RWPE2 (cell line): ENCODE measurements around the gene NTN5.

ENCODE experiments used
- ATAC-seq: fragments of 200-7000 bp; cut with Tn5 transposase; 3 replicates; pipeline ENCODE4 v1.9.1; 2021; ENCODE audit warnings: low read depth
- DNase-seq: peaks from one replicate; pipeline ENCODE4 v3.0.0-alpha.2; 2020; ENCODE audit warnings: low spot score
- H3K27ac ChIP-seq: fragments of 450-650 bp; 2 replicates; pipeline ENCODE4 v1.5.1; 2017; ENCODE audit warnings: mild to moderate bottlenecking; ENCODE audit not compliant: poor library complexity, severe bottlenecking
- H3K27me3 ChIP-seq: fragments of 250-450 bp; sonication (Bioruptor Pico); 2 replicates; pipeline ENCODE4 v1.5.1; 2021; ENCODE audit warnings: mild to moderate bottlenecking, moderate library complexity; ENCODE audit not compliant: insufficient read depth, poor library complexity, severe bottlenecking
- H3K36me3 ChIP-seq: fragments of 250-450 bp; sonication (Bioruptor Pico); 2 replicates; pipeline ENCODE4 v1.5.1; 2020; ENCODE audit warnings: low read depth, mild to moderate bottlenecking, moderate library complexity
- H3K4me1 ChIP-seq: fragments of 250-450 bp; sonication (Bioruptor Pico); 2 replicates; pipeline ENCODE4 v1.5.1; 2021; ENCODE audit warnings: mild to moderate bottlenecking, moderate library complexity; ENCODE audit not compliant: insufficient read depth, poor library complexity, severe bottlenecking
- H3K4me3 ChIP-seq: fragments of 250-450 bp; sonication (Bioruptor Pico); 2 replicates; pipeline ENCODE4 v1.5.1; 2021; ENCODE audit warnings: mild to moderate bottlenecking, moderate library complexity; ENCODE audit not compliant: severe bottlenecking
- H3K9me3 ChIP-seq: fragments of 250-450 bp; sonication (Bioruptor Pico); 2 replicates; pipeline ENCODE4 v1.5.1; 2021; ENCODE audit warnings: mild to moderate bottlenecking, moderate library complexity; ENCODE audit not compliant: severe bottlenecking
- TF ChIP-seq, protein P1 (sequence below): fragments of 450-650 bp; IDR thresholded peaks from one replicate; pipeline ENCODE4 v1.5.1; 2017; ENCODE audit warnings: mild to moderate bottlenecking, moderate library complexity; ENCODE audit not compliant: poor library complexity, severe bottlenecking

The NTN5 gene

DNA sequence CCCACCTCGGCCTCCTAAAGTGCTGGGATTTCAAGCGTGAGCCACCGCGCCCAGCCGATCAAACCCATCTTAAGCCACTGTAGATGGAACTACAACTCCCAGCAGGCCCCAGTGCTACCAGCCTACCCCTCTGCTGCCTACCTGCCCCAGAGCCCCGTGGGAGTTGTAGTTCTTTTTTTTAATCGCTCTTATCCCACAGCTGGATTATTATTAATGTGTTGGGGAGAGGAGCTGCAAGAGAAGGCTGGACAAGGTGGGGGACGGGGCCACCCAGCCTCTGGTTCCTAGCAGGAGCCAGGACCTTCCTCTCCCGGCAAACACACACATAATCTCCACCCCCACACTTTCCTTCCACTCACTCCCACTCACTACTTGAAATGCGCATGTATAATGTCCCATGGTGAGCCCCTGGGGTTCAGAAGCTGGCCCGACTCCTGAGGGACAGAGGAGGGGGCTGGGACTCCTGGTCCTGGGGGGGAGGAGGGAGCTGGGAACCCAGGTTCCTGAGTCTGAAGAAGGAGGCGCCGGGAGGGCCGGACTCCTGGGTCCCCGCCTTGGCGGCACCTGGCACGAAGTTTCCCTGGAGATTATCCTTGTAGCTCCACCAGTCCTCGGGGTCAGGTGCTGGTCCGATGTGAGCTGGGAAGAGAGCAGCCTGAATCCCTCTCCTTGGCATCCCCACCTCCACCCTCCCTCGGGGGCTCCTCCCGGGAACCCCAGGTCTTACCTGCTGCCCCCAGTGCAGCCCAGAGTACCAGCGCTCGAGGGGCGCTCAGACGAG is 27.8 kb downstream of the NTN5 start:
- H3K9me3 ChIP-seq, result no peaks in the 10 kb centered on the region
- ATAC-seq (peak; percentile 69), DNase-seq (no peak)
- peak overlapping the region; percentile 34 for H3K4me3 ChIP-seq
- peaks cover 9% of the 10 kb centered on the region for H3K4me1 ChIP-seq
- H3K36me3 ChIP-seq, result no peaks in the 10 kb centered on the region
- H3K27ac ChIP-seq, result no peak overlapping the region
- H3K27me3 ChIP-seq, result no peaks in the 10 kb centered on the region
- TF ChIP-seq, protein P1, sequence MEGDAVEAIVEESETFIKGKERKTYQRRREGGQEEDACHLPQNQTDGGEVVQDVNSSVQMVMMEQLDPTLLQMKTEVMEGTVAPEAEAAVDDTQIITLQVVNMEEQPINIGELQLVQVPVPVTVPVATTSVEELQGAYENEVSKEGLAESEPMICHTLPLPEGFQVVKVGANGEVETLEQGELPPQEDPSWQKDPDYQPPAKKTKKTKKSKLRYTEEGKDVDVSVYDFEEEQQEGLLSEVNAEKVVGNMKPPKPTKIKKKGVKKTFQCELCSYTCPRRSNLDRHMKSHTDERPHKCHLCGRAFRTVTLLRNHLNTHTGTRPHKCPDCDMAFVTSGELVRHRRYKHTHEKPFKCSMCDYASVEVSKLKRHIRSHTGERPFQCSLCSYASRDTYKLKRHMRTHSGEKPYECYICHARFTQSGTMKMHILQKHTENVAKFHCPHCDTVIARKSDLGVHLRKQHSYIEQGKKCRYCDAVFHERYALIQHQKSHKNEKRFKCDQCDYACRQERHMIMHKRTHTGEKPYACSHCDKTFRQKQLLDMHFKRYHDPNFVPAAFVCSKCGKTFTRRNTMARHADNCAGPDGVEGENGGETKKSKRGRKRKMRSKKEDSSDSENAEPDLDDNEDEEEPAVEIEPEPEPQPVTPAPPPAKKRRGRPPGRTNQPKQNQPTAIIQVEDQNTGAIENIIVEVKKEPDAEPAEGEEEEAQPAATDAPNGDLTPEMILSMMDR, result no peak

DNA sequence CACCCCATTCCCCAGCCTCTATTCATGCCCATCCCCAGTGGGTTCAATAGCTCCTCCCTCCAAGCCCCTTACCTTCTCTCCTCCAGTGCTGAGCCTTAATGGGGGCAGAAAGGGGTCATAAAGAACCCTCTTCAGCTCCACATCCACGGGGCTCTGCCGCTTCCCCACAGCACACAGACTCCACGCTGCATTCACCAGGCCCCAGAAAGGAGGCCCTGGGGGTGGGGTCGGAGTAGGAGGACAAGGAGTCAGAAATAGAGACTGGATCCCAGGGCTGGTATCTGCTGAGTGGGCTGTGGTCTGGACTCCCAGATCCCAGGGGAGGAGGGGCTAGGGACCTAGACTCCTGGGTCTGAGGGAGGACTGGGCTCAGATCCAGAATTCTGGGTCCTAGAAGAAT is 28.5 kb downstream of the NTN5 start:
- ATAC-seq, result no peak
- Histone ChIP-seq H3K4me1 (peaks cover 4% of the 10 kb centered on the region), H3K27me3 (no peaks in the 10 kb centered on the region), H3K9me3 (no peaks in the 10 kb centered on the region), H3K36me3 (no peaks in the 10 kb centered on the region), H3K4me3 (no peak overlapping the region), H3K27ac (no peak overlapping the region)
- DNase-seq, result no peak
- TF ChIP-seq, protein P1, result no peak

DNA sequence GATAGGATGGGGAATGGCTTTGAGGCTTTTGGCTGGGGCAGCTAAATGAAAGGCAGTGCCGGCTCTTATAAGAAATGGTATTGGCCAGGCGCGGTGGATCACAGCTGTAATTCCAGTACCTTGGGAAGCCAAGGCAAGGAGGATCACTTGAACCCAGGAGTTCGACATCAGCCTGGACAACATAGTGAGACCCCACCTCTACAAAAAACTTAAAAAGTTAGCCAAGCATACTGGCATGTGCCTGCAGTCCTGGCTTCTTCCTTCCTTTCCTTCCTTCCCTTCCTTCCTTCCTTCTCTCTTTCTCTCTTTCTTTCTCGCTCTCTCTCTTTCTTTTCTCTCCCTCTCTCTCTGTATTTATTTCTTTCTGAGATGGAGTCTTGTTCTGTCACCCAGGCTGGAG is 30.0 kb downstream of the NTN5 start:
- H3K9me3 ChIP-seq, result no peaks in the 10 kb centered on the region
- DNase-seq, result no peak

DNA sequence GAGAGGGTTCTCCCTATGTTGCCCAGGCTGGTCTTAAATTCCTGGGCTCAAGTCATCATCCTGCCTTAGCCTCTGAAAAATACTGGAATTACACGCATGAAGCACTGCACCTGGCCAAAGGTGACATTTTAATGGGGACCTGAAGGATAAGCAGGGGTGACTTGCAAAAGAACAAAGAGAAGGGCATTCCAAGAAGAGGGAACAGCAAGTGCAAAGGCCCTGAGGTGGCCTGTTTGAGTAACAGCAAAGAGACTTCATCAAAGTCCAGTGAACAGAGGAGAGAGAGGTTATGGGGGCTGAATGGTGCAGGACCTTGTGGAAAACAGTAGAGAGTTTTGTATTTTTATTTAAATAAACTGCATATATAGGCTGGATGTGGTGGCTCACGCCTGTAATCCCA is 31.0 kb downstream of the NTN5 start:
- no peak for ATAC-seq
- H3K27ac ChIP-seq, result no peak overlapping the region
- H3K4me1 ChIP-seq, result no peaks in the 10 kb centered on the region
- TF ChIP-seq, protein P1, result no peak
- no peaks in the 10 kb centered on the region for H3K9me3 ChIP-seq
- H3K36me3 ChIP-seq, result no peaks in the 10 kb centered on the region
- no peak for DNase-seq
- no peak overlapping the region for H3K4me3 ChIP-seq
- no peaks in the 10 kb centered on the region for H3K27me3 ChIP-seq

More for the DNA sequence above, 30.0 kb downstream of the NTN5 start:
- Histone ChIP-seq H3K4me1 (no peaks in the 10 kb centered on the region), H3K27ac (no peak overlapping the region), H3K27me3 (no peaks in the 10 kb centered on the region), H3K4me3 (no peak overlapping the region), H3K36me3 (no peaks in the 10 kb centered on the region)
- ATAC-seq, result no peak
- TF ChIP-seq, protein P1, result no peak
